ENCODE measurements around the gene LAMA3. TPM values are rescaled to one million over a fixed set of nuclear protein-coding genes. Genes with fewer than 3 reads are reported as not detected.
A peak's percentile ranks its signal among the peaks of the same experiment; 100 is the strongest.

LAMA3 gene
- total and polyA plus RNA-seq, 12 donors: 1.6 to 10.2 (median 4.0) TPM

GRCh38 chr18:23930002-23930401 lies 240.7 kb downstream of the LAMA3 start:
- Histone ChIP-seq H3K36me3 (replicated peaks in 1 of 2) (no peaks in the 10 kb centered on the region), H3K9me3 (replicated peaks in 1 of 3) (no peaks in the 10 kb centered on the region), H3K4me3 (no peak overlapping the region), H3K27me3 (no peaks in the 10 kb centered on the region), H3K27ac (no peak overlapping the region), H3K4me1 (replicated peaks in 1 of 2) (peaks cover 3 to 9% of the 10 kb centered on the region in 2 donors)
- intact Hi-C loops (cut with DNase I): no loop called here
- no peak for DNase-seq
- no peak for TF ChIP-seq POLR2A (IDR thresholded peaks at IDR 0.05)
- no peak for TF ChIP-seq CTCF (IDR thresholded peaks at IDR 0.05)
- WGBS, 4 donors: 91 to 98% (median 95%) methylated on average over 1 of the region's 1 CpG

GRCh38 chr18:23932385-23933067 lies 243.3 kb downstream of the LAMA3 start:
- Histone ChIP-seq H3K4me1 (replicated peaks in 1 of 2) (peaks cover 3 to 9% of the 10 kb centered on the region in 2 donors), H3K4me3 (no peak overlapping the region), H3K27ac (peak overlapping the region in 1 of 5 donors; percentile 51), H3K9me3 (replicated peaks in 1 of 3) (no peaks in the 10 kb centered on the region), H3K36me3 (replicated peaks in 1 of 2) (no peaks in the 10 kb centered on the region), H3K27me3 (no peaks in the 10 kb centered on the region)
- WGBS, 4 donors: 53 to 60% (median 54%) methylated on average over 8 of the region's 8 CpGs
- intact Hi-C loops (cut with DNase I): no loop called here
- no peak for TF ChIP-seq CTCF (IDR thresholded peaks at IDR 0.05)
- DNase-seq: peak in 4 of 7 donors; percentile 24 to 49 (median 35)

GRCh38 chr18:23933407-23933806 lies 244.2 kb downstream of the LAMA3 start:
- no peak for DNase-seq
- intact Hi-C loops (cut with DNase I): no loop called here
- Histone ChIP-seq H3K27ac (no peak overlapping the region), H3K36me3 (replicated peaks in 1 of 2) (no peaks in the 10 kb centered on the region), H3K4me3 (no peak overlapping the region), H3K4me1 (replicated peaks in 1 of 2) (peaks cover 3 to 9% of the 10 kb centered on the region in 2 donors), H3K27me3 (no peaks in the 10 kb centered on the region), H3K9me3 (replicated peaks in 1 of 3) (no peaks in the 10 kb centered on the region)
- WGBS, 4 donors: 54 to 94% (median 82%) methylated on average over 1 of the region's 1 CpG
- TF ChIP-seq CTCF (IDR thresholded peaks at IDR 0.05) (no peak), POLR2A (IDR thresholded peaks at IDR 0.05) (no peak)

- 77 to 97% (median 88%) methylated on average over 2 to 3 of the region's 3 CpGs for WGBS, 4 donors
- Histone ChIP-seq H3K36me3 (replicated peaks in 1 of 2) (no peaks in the 10 kb centered on the region), H3K27me3 (no peaks in the 10 kb centered on the region), H3K4me1 (replicated peaks in 1 of 2) (peaks cover 3 to 9% of the 10 kb centered on the region in 2 donors), H3K4me3 (no peak overlapping the region), H3K9me3 (replicated peaks in 1 of 3) (no peaks in the 10 kb centered on the region), H3K27ac (no peak overlapping the region)
- intact Hi-C loops (cut with DNase I): no loop called here
- DNase-seq: no peak
- TF ChIP-seq CTCF (IDR thresholded peaks at IDR 0.05) (no peak), POLR2A (IDR thresholded peaks at IDR 0.05) (no peak)
Observed at GRCh38 chr18:23934252-23934651, 245.0 kb downstream of the LAMA3 start.

Measured in adrenal gland (tissue), 12 donors.